ENCODE results near the gene ORMDL2.

Gene ORMDL2, protein sequence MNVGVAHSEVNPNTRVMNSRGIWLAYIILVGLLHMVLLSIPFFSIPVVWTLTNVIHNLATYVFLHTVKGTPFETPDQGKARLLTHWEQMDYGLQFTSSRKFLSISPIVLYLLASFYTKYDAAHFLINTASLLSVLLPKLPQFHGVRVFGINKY

DNA sequence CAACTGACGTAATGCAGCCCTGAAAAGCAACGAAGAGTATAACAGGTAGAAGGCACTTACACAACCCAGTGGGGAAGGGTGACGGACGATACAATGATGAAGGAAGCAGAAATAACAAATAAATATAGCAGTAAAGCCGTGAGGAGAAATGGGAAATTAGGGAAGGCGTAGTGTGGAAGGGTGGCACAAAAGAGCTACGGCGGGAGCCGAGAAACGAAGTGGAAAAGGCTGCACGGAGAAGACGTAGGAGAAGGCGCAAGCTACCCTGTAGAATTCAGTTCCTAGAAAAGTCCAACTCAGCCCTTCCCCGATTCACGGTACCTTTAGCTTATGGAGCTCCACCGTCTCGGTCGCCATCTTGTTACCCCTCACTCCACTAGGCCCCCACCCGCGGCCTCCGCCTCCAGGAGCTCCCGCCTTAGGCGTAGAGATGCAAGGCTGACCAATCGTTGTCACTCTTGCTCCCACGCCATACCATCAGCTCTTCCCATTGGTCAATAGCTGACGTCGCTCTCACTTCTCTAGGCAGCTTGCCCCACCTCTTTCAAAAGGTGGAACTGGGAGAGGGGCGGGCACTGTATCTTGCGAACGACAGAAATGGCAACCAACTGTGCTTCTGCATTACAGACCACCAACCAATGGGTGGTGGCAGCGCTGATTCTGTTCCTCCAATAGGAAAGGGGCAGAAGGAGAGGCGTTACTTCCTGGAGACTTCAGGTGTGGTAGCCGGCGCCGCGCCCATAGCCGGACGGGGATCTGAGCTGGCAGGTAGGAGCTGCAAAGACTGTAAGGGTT lies at the start of gene ORMDL2, which contains the start of gene SARNP:
Gene ORMDL2, plus strand, starts transcription at position 697 of the 795 bp plus-strand sequence. CDS start 959 bp downstream, outside the sequence.
Gene SARNP, minus strand, starts transcription at position 380 of the 795 bp plus-strand sequence. Its CDS starts 23 bp downstream, at position 357.
- peak; percentile 100 for DNase-seq

DNA sequence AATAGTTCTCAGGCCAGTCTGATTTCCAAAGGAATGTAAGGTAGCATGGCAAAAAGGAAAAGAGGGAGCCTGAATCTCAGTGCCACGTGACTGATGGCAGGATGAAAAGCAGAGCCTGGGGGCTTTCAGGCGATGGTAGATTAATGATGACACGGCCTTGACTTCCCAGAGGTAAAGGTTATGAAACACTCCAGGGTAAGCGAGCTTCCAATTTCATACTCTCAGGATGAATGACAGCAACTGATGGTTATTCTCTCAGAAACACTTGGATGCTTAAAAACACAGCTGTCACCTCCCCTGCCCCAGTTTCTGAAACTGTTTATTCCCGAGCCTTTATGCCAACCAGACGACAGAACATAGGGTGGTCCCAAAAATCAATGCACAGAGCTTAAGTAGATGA lies 46.1 kb upstream of the ORMDL2 start:
- no peak for DNase-seq

DNA sequence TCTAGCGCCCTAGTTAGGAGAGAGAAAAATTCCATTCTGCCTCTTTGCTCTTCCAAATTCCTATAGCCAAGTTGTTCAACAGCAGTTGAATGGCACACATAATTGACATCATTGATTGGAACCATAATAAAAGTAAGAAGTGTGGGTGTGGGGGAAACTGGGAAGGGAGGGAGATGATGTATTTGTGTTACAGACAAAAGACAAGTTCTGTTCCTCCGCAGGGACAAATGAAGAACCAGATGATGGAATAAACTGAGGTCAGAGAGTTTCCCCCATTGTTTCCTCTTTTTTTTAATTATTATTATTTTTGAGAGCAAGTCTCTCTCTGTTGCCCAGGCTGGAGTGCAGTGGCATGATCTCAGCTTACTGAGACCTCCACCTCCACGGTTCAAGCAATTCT lies 40.0 kb upstream of the ORMDL2 start:
- no peak for DNase-seq

DNA sequence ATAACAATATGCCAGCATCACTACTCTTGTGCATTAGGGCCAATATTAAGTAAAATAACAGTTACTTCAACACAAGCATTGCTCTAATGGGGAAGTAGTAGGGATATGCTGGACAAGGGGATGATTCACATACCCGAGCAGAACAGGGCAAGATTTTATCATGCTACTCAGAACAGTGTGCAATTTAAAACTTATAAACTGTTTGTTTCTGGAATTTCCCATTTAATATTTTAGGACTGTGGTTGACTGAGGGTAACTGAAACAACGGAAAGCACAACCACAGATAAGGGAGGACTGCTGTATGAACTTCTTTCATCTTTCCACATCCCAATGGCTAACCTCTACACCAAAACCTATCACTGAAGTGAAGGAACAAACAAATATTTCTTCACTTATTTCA lies 37.2 kb upstream of the ORMDL2 start:
- DNase-seq, result no peak

DNA sequence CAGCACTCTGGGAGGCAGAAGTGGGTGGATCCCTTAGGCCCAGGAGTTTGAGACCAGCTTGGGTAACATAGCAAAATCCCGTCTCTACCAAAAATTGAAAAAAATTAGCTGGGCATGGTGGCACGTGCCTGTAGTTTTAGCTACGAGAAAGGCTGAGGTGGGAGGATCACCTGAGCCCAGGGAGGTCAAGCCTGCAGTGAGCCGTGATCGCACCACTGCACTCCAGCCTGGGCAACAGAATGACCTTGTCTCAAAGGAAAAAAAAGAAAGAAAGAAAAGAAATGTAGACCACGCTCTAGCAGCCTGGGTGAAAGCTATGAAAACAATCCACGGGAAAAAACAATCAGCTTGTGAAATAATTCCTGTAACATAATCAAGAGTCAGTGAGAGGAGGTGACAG lies 29.3 kb upstream of the ORMDL2 start:
- DNase-seq, result no peak

DNA sequence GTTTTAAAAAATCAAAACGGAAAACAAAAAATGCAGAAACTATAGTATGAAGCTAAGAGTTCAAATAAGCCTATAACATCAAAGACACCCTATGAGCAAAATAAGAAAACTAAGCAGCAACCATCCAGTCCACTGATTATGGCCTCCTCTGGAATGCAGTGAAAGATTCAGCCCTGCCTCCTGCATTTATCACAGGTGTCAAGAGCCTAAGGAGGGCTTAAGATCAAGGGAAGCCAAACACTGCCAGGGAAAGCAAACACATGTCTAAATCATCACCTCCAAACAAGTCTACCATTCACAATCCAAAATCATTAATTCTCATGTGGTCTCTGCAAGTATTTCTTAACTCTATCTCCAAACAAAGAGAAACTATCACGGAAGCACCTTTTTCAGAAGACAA lies 28.7 kb upstream of the ORMDL2 start:
- no peak for DNase-seq

DNA sequence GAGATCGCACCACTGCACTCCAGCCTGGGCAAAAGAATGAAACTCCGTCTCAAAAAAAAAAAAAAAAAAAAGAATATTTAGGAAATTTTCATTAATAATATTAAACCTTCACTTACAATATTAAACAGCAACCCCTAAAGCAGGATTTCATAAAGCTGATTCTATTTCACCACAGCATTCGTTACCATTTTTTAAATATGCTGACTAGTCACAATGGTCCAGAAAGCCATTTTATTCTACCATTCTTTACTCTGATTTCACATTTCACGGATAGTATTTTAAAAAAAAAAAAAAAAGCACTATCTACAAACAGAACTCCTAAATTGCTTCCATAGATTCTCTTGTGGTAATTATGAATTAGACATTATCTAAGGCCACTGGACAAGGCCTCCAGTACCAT lies 27.9 kb upstream of the ORMDL2 start:
- DNase-seq, result no peak

DNA sequence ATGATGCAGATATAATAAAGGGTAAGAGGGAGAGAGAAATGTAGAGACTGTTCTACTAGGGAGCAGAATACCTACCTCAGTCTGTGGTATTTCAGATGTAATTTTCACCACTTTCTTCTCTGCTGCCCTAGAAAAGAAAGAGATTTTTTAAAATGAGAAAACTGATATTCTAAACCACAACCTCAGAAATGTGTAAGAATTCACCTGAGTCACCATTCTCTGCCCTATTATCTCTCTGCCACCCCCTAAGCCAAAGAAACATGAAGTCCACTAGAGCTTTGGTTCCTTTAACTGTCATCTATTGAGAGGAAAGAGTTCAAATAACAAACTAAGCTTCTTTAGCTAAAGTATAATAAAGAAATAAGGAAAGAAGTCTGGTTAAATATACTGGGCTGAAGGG lies 21.9 kb upstream of the ORMDL2 start:
- DNase-seq, result no peak

DNA sequence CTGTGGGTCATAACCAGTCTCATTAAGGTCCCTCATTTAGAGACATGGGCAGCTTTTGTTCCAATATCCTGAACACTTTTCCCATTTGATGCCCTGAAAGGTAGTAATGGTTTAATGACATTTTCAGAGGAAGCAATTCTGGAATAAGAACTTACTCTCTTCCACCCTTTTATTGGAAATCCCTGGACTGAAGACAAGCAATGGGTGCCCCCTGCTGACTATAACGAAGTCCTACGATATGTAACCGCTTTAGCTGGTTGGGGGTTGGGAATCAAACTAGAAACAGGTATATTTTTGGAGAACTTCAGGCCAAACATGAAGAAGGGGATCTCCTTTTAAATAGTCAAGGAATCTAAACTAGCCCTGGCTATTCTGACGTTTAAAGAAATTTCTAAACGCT lies 20.8 kb upstream of the ORMDL2 start:
- peak; percentile 41 for DNase-seq

DNA sequence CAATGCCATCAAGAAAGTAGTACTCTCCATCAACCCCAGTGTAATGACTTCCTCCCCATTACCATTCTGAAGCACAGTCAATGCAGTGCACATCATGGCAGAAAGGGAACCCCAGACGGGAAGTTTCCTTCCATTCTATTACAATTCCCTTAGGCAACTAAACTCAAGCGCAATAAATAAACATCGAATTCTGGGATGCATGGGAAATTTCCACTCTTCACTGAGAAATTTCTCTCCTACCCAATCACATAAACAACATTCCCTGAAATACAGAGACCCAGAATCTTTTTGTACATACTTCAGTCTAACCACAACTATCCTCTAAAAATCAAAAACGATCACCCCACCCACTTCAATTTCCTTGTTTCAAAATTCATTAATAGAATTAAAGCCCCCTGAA lies 20.3 kb upstream of the ORMDL2 start:
- DNase-seq, result no peak

DNA sequence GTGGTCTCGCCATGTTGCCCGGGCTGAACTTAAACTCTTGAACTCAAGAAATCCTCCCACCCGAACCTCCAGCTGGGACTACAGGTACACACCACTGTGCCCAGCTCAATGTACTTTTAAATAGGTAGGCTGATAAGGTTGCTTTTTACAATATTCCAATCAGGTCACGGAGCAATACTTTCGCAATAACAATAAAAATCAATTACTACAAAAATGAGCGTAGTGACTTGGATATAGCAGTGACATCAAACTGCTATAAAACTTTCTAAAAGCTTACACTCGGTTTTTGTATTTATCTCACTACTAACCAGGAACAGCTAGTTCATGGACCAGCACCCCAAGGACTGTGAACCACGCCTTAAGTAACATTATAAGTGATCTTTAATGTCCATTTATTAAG lies 10.9 kb upstream of the ORMDL2 start:
- DNase-seq, result no peak

DNA sequence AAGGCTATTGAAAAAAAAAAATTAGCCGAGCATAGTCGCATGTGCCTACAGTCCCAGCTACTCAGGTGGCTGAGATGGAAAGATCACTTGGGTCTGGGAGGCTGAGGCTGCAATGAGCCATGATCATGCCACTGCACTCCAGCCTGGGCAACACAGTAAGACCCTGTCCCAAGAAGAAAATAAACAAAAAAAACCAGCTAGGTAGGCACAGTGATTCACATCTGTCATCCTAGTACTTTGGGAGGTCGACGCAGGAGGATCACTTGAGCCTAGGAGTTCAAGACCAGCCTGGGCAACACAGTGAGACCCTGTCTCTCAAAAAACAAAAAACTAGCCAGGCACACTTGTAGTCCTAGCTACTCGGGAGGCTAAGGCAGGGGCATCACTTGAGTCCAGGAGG lies 8.6 kb upstream of the ORMDL2 start:
- DNase-seq, result no peak

DNA sequence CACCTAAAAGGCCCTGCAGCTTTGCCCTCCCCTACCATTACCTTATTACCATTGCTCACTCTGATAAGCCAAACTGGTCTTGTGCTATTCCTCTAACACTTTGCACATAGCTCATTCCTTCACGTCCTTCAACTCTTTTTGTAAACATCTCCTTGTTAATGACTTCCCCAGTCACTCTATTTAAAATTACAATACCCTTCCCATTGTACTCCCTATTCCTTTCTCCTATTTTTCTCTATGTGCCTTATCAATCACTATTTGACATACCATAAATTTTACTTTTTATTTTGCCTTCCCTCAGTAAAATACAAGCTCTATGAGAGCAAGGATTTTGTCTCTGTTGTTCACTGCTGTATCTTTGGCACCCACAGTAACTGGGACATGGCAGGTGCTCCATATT lies 5.8 kb upstream of the ORMDL2 start:
- DNase-seq, result no peak

DNA sequence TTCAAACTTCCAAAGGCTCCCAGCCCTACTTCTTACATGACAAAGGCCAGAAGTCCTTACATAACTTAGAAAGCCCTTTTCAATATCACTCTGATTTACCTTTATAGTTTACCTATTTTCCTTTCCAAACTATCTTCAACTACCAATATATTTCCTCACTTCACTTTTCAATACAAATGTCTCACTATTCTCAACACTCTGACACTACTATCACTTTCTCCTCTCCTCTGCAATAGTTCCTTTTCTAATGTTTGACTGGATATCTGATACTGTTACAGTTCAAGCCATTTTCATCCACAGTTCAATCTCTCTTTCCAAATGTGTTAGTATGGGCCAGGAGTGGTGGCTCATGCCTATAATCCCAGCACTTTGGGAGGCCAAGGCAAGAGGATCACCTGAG lies 3.6 kb upstream of the ORMDL2 start:
- no peak for DNase-seq

DNA sequence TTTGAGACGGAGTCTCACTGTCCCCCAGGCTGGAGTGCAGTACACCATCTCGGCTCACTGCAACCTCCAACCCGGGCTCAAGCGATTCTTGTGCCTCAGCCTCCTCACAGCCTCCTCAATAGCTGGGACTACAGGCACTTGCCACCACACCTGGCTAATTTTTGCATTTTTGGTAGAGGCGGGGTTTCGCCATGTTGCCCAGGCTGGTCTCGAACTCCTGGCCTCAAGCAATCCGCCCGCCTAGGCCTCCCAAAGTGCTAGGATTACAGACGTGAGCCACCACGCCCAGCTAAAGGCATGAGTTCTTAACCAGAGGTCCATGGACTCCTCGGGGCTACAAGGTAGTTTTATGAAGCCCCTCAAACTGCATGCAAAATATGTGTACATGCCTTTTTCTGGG lies 2.4 kb upstream of the ORMDL2 start:
- DNase-seq, result no peak

DNA sequence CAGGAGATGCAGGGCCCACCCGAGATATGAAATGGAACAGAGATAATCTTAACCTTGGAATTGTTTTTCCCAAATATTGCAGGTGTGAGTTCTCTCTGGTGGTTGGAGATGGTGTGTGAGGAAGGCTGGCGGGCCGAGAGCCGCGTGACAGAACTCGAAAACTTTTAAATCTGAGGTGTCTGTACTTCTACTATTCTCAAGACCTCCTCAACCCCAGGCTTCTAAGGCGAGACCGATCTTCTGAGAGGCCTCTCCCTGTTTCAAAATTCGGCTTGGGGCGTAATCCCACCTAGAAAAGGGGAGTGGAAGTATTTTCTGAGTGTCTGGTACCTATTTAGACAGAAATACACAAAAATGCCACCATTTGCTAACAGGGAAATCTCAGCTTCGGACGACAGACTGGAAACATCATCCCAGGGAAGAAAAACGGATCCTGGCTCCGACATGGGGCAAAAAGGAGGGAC lies 928 bp upstream of the ORMDL2 start:
- DNase-seq, result no peak

DNA sequence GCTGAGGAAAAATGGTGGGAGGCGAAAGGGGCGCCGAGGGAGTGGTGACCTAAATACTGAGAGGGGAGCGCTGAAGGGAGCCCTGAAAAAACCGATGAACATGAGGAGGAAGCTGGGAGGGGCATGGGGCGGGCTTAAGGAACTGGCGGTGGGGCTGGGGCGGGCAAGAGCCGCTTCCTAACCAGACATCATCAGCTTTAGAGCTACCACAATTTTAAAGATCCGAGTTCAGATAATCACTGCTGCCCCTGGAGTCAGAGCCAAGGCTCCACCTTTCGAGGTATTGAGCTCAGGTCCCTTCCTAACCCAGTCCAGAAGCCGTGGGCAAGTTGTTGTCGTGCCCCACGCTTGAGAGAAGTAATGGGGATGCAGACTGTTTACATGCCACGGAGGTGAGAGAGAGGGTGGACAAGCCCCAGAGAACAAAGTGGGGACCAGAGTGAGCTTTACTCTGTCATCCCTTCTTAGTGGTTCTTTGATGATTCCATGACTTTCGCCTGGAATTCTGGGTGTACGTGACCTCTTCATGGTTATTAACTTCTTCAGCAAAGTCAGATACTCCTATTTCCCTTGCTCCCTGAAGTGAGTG lies 393 bp downstream of the ORMDL2 start:
- no peak for DNase-seq

DNA sequence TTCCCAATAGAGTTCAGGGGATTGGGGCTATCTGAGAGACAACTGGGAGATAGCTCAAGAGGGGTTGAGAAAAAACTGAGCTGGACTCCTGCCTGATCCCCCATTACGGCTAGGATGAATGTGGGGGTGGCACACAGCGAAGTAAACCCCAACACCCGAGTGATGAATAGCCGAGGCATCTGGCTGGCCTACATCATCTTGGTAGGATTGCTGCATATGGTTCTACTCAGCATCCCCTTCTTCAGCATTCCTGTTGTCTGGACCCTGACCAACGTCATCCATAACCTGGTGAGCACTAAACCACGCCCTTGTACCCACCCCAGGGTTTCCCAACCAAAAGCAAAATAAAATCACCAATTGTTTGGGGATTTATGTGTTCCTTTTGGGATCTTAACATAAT lies 1.0 kb downstream of the ORMDL2 start:
- peak; percentile 26 for DNase-seq

DNA sequence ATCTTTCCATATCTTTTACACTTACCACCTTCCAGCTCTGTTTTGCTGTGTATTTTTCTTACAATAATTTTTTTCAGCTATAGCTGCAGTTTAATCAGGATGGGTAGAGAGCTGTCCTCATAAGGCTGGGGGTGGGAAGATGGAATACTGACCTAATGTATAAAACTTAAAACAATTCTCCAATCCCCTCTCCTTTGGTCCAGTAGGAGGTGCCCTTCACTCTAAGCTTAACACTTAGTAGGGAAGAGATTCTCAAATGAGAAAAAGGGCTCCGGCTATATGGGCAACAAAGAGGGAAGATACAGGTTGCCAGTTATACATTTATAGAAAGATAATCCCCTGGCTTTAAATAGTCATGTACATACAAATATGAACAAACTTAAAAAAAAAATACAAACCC lies 2.8 kb downstream of the ORMDL2 start:
- DNase-seq, result peak; percentile 36

DNA sequence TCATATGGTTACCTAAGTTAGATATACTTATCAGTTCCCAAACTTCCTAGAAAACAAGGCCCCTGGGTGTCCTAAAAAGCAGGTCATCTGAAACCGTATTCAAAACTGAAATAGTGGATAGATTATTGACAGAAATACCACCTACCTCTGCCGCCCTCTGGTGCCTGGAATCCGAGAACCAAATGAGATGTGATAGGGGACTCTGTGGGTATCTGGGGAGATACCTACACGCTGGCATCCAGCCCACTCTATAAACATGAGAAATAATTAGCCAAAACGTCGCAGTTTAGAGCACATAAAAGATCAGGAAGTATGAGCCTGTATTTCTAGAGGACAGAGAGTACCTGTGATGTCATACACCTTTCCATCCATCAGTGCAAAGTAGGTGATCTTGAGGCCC lies 4.4 kb downstream of the ORMDL2 start:
- no peak for DNase-seq

DNA sequence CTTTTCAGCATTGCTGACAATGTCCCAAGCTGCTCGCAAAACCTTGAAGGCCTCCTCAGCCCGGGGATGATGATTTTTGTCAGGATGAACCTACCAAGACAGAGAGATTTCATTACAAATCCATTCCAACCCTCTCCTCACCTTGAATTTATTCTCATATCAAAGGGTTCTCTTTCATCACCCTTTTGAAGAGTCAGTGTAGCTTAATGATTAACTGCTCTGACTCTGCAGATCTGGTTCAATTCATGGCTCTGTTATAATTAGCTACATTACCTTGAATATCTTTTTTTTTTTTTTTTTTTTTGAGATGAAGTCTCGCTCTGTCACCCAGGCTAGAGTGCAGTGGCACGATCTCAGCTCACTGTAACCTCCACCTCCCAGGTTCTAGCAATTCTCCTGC lies 5.6 kb downstream of the ORMDL2 start:
- no peak for DNase-seq

DNA sequence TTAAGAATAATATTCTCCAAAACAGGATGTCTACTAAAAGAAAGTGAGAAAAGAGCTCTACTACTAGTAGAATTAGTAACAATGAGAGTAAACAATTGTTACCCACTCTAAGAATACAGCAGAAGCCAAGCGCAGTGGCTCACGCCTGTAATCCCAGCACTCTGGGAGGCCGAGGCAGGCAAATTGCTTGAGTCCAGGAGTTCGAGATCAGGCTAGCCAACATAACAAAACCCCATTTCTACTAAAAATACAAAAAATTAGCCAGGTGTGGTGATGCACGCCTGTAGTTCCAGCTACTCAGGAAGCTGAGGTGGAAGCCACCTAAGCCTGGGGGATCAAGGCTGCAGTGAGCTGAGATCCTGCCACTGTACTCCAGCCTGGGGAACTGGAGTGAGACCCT lies 6.9 kb downstream of the ORMDL2 start:
- no peak for DNase-seq

DNA sequence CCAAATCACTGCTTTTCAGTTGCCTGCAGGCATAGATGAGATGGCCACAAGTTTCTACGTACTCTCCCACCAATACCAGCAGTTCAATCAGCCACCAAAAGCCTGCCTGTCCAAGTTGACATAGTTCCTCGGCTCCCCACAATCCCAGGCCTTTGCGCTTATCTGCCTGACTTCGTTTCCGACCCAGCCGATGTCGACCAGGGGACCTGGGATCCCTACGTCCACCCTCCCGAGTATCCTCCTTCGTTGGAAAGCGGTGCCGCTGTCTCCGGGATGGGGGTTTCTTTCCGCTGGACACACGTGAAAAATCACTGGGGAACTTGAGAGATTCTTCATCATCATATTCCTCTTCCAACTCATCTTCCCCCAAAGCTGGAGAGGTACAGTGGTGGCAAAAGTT lies 10.0 kb downstream of the ORMDL2 start:
- DNase-seq, result no peak

DNA sequence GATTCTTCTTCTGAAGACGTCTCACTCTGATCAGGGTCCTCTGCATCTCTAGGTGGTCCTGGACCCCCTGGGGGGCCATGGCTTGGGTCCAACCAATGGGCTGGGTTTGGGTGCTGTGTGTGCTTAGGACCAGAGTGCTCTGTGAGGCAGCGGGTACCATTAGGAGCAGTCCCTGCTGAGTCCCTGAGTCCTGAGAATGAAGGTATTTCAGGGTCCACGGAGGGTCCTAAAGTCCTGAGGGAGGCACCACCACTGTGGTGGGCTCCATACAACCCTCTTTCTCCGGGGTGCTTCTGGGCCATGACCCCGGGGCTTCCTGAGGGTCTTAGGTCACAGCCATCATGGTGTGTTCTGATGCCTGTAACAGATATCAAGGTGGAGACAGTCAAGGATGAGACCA lies 10.5 kb downstream of the ORMDL2 start:
- no peak for DNase-seq
